Transverse colon (tissue), 4 donors: ENCODE results near the gene PTK7. TPM values are rescaled to one million over a fixed set of nuclear protein-coding genes. Genes with fewer than 3 reads are reported as not detected.

ENCODE experiments used
- DNase-seq: peaks from one replicate; pipeline ENCODE4 v3.0.0-alpha.2; 2019
- H3K27ac ChIP-seq, 4 donors: fragments of 200-600 bp; sonication (generic); 2 replicates each; pipeline ENCODE4 v1.5.1; 2016 to 2018; ENCODE audit warnings: inconsistent platforms in 4 of 4
- H3K27me3 ChIP-seq: fragments of 200-600 bp; sonication (generic); 2 replicates; pipeline ENCODE4 v1.5.1; 2017; ENCODE audit warnings: inconsistent platforms
- H3K36me3 ChIP-seq, 4 donors: fragments of 200-600 bp; sonication (generic); 2 replicates each; pipeline ENCODE4 v1.5.1; 2017 to 2019; ENCODE audit warnings: inconsistent platforms in 4 of 4
- H3K4me1 ChIP-seq, 4 donors: fragments of 200-600 bp; sonication (generic); 2 replicates each; pipeline ENCODE4 v1.5.1; 2017 to 2020; ENCODE audit warnings: inconsistent platforms in 4 of 4
- H3K4me3 ChIP-seq, 4 donors: fragments of 200-600 bp; sonication (generic); 1 replicate in 1 of 4; 2 replicates in 3 of 4; pipeline versions ENCODE4 v1.5.1 to v1.6.1; 2017 to 2019; ENCODE audit warnings: inconsistent platforms in 4 of 4
- H3K9me3 ChIP-seq, 2 donors: fragments of 200-600 bp; sonication (generic); 2 replicates each; pipeline ENCODE4 v1.5.1; 2017 to 2019; ENCODE audit warnings: inconsistent platforms in 2 of 2
- CTCF ChIP-seq, 5 experiments: fragments of 200-600 bp in 3 of 5; fragments of 450-650 bp in 2 of 5; sonication (generic) in 3 of 5; IDR thresholded peaks; 1 replicate in 2 of 5; 2 replicates in 3 of 5; pipeline ENCODE4 v1.5.1; 2016 to 2017; ENCODE audit warnings: antibody characterized with exemption in 5 of 5, inconsistent platforms in 3 of 5, mild to moderate bottlenecking in 2 of 5, moderate library complexity in 1 of 5
- EP300 ChIP-seq: sonication (generic); formaldehyde crosslinking; IDR thresholded peaks from one replicate; pipeline ENCODE4 v1.6.1; 2017; ENCODE audit warnings: antibody characterized with exemption, low read depth
- POLR2A ChIP-seq: fragments of 450-650 bp; IDR thresholded peaks from one replicate; pipeline ENCODE4 v1.6.1; 2016; ENCODE audit warnings: antibody characterized with exemption, mild to moderate bottlenecking, moderate library complexity
- POLR2AphosphoS5 ChIP-seq, 3 donors: sonication (generic); formaldehyde crosslinking; IDR thresholded peaks; one replicate each; pipeline ENCODE4 v1.6.1; 2016; ENCODE audit warnings: antibody characterized with exemption in 3 of 3
- whole genome bisulfite sequencing, 2 donors: methylation state at CpG; one replicate each; pipeline ENCODE4 v1.1.5; 2018; ENCODE audit warnings: low coverage in 1 of 2; 5-methylcytosine and 5-hydroxymethylcytosine counted together
- in situ Hi-C, 4 donors: fragments of 200-750 bp; cut with MboI; loops; one replicate each; pipeline versions ENCODE4 v1.15.0 to v1.15.1; 2017; ENCODE audit warnings: low sequenced_read_pairs in 3 of 4, low pct_ligation_motif_present in 1 of 4, low pct_unique_long_range_greater_than_20kb in 1 of 4
- intact Hi-C: fragments of 100-400 bp; cut with DNase I; formaldehyde crosslinking; loops from one replicate; pipeline ENCODE4 v1.15.1; 2023; ENCODE audit warnings: low total_unique reads
- total RNA-seq, 4 donors: library from RNA; depleted of rRNA; stranded (reverse); fragments of >200 nt; gene quantifications; one replicate each; pipeline ENCODE4 v1.1.0, GENCODE V29; 2016

PTK7 gene
- total RNA-seq, 4 donors from 2014 or later: 2.2 to 34.6 (median 6.0) TPM

- intact Hi-C loops: no loop called here
- Histone ChIP-seq H3K27me3 (no peaks in the 10 kb centered on the region), H3K4me3 (no peak overlapping the region), H3K36me3 (peaks cover 0 to 29% (median 8%) of the 10 kb centered on the region in 4 donors), H3K9me3 (no peaks in the 10 kb centered on the region), H3K4me1 (no peaks in the 10 kb centered on the region), H3K27ac (no peak overlapping the region)
- in situ Hi-C loops: no loop called here
- WGBS, 2 donors: 81 to 95% methylated on average over 2 of the region's 2 CpGs
- TF ChIP-seq CTCF (IDR thresholded peaks at IDR 0.05) (no peak), EP300 (no peak), POLR2A (no peak), POLR2AphosphoS5 (IDR thresholded peaks at IDR 0.05) (no peak)
- no peak for DNase-seq
Observed at GRCh38 chr6:43033496-43034189, 42.5 kb upstream of the PTK7 start.

GRCh38 chr6:43034190-43034525, 42.0 kb upstream of the PTK7 start:
- Histone ChIP-seq H3K27ac (no peak overlapping the region), H3K27me3 (no peaks in the 10 kb centered on the region), H3K4me1 (no peaks in the 10 kb centered on the region), H3K9me3 (no peaks in the 10 kb centered on the region), H3K4me3 (no peak overlapping the region), H3K36me3 (peaks cover 0 to 24% (median 6%) of the 10 kb centered on the region in 4 donors)
- intact Hi-C loops (no loop called here), in situ Hi-C loops (no loop called here)
- WGBS, 2 donors: 87 to 100% methylated on average over 1 to 2 of the region's 2 CpGs
- TF ChIP-seq EP300: no peak
- no peak for TF ChIP-seq CTCF (IDR thresholded peaks at IDR 0.05)
- TF ChIP-seq POLR2AphosphoS5 (IDR thresholded peaks at IDR 0.05): no peak
- no peak for TF ChIP-seq POLR2A
- no peak for DNase-seq

DNA sequence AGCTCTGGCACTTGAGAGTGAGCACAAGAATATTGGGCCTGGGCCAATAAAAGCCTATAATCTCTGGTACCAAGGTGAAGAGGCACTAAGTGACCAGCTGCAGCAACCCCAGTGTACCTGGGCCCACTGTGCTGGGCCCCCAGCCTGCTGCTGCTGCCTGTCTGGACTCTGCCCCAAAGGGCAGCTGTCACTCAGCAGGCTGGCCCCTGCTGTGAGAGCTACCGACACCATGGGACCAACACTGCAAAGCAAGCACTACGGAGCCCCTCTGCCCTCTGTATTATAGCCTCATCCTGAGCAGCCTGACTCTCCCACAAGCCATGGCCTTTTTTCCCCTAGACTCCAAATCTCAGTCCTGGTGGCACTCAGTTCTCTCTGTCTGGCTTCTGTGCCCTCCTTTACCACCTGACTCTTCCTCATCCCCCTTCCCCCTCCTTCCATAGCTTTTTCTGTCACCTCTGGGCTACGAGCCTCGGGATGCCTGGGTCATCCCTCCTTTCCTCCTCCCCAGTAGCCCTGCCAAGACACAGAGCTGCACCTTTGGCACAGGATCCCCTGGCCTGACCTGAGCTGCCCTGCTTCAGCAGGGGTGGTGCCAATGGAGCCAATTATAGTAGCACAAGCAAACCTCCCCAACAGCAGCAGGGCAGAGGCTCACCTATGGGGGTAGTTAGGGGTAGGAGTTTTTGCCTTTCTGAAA, 40.5 kb upstream of the PTK7 start:
- Histone ChIP-seq H3K9me3 (no peaks in the 10 kb centered on the region), H3K4me3 (no peak overlapping the region), H3K27me3 (no peaks in the 10 kb centered on the region), H3K27ac (no peak overlapping the region), H3K4me1 (no peaks in the 10 kb centered on the region), H3K36me3 (peaks cover 0 to 13% (median 2%) of the 10 kb centered on the region in 4 donors)
- 71% methylated on average over 4 of the region's 4 CpGs; no CpG with 5 or more reads in 1 of the 2 donors for WGBS, 2 donors
- DNase-seq: no peak
- intact Hi-C loops: no loop called here
- in situ Hi-C loops: no loop called here
- no peak for TF ChIP-seq CTCF (IDR thresholded peaks at IDR 0.05)
- TF ChIP-seq EP300: no peak
- no peak for TF ChIP-seq POLR2AphosphoS5 (IDR thresholded peaks at IDR 0.05)
- no peak for TF ChIP-seq POLR2A

DNA sequence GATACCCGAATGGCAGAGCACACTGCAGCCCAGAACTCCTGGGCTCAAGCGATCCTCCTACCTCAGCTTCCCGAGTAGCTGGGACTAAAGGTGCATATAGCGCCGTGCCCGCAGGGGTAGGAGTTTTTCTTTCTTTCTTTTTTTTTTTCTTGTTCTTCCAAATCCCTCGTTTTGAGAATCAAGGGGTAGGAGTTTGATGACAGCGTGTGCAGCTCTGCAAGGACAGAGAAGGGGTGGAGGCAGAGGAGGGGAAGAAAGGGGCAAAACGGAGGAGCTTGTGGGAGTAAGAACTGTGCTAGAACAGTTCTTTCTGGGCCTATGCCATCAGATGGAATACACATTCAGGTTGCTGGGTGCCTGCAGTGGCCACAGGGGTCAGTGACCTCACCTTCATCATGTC, 39.4 kb upstream of the PTK7 start:
- peaks cover 0 to 13% (median 0%) of the 10 kb centered on the region in 4 donors for H3K36me3 ChIP-seq
- no peak overlapping the region for H3K4me3 ChIP-seq
- TF ChIP-seq POLR2AphosphoS5 (IDR thresholded peaks at IDR 0.05) (no peak), CTCF (IDR thresholded peaks at IDR 0.05) (no peak), POLR2A (no peak), EP300 (no peak)
- H3K9me3 ChIP-seq: no peaks in the 10 kb centered on the region
- in situ Hi-C loops: no loop called here
- intact Hi-C loops: no loop called here
- H3K27ac ChIP-seq: no peak overlapping the region
- no peak for DNase-seq
- H3K4me1 ChIP-seq: no peaks in the 10 kb centered on the region
- WGBS, 2 donors: 88 to 94% methylated on average over 8 to 9 of the region's 9 CpGs
- H3K27me3 ChIP-seq: no peaks in the 10 kb centered on the region
